Occipital lobe (tissue), 2 donors: Measurements from ENCODE around the gene DNM1L. TPM values are rescaled to one million over a fixed set of nuclear protein-coding genes. Genes with fewer than 3 reads are reported as not detected.
A peak's percentile ranks its signal among the peaks of the same experiment; 100 is the strongest.
"Not testable (repeated sequence)": the region's sequence is repeated elsewhere in the genome, so short reads cannot be mapped to it uniquely, and the experiment has no call there.

ENCODE experiments used
- DNase-seq: peaks from one replicate; lab custom pipeline; 2025; lab: John Stamatoyannopoulos, UW
- total RNA-seq: library from RNA; depleted of rRNA; stranded (reverse); fragments of >200 nt; gene quantifications from one replicate; pipeline ENCODE4 v1.2.3, GENCODE V29; 2014

The DNM1L gene
- total RNA-seq, 1 donor from 2014 or later, result 215 TPM

GRCh38 chr12:32697445-32697844, 18.3 kb downstream of the DNM1L start:
- no peak for DNase-seq

DNA sequence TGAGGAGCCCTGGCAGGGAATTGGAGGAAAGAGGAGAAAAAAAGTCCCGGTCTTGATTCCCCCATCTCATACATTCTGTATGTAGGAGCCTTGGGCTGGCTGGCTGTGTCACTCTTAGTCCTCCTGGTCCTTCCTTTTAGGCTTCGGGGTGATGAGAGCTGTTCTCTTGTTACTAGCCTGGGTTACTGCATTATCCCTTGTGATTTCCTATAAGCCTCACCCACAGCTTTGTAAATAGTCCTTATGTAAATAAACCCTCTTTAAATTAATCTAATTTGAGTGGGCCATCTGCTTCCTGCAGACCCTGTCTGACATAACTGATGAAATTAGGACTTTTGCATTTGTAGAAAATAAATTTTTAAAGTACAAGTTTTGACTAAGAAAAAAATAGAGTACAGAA, 19.2 kb downstream of the DNM1L start:
- DNase-seq, result no peak

- DNase-seq, result not testable (repeated sequence)
These were observed 20.3 kb downstream of the DNM1L start for GRCh38 chr12:32699437-32699836.

DNA sequence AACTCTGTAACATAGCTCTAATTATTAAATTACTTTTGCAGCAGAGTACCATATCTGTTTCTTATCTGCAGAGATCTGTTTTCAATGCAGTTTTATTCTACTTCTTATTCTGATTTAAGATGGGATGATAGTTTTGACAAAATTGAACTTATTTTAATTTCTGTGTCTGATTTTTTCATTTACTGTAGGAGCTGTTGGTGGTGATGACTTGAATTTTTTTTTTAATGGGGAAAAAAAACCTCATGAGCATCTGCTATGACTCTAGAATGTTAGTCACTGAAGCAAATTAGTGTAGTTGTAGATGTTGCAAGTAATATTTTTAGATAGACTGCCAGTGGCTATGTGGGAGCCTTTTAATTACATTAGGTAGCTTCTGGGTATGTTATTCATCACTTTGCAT, 23.4 kb downstream of the DNM1L start:
- no peak for DNase-seq

DNA sequence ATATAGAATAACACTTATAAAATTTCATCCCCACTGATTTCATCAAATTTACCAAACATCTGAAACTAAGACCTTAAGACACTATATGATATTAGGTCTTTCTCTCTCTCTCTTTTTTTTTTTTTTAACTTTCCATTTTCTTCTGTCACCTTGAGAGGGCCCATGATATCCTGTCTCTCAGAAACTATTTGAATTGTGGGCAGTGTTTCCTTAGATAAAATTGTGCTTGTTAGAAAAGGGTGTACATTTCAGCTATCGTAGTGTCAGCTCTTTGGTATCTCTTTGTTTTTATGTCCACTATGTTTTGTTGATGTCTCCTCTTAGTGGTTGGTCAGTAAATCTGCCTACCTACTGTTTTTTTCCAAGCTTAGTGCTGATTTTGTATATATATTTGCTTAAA, 23.8 kb downstream of the DNM1L start:
- no peak for DNase-seq

GRCh38 chr12:32705783-32706182, 26.7 kb downstream of the DNM1L start:
- DNase-seq, result no peak

GRCh38 chr12:32706335-32707024, 27.4 kb downstream of the DNM1L start:
- DNase-seq, result no peak

DNA sequence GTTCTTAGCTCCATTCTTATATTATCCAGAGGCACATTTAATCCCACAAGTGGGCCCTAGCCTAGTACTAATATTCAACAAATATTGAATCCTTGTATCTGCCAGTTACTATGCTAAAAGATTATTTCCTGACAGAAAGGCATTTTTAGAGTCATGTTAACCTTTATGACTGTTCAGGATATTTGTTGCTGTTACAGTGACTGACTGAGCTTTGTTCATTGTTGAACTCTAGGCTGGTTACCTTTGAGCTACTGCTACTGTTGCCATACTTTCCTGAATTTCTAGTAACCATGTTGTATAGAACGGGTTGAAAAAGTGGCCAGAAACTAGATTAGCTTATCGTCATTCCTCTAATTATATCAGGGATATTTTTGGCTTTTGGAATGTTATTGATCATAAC, 29.8 kb downstream of the DNM1L start:
- no peak for DNase-seq

GRCh38 chr12:32714772-32715171, 35.7 kb downstream of the DNM1L start:
- DNase-seq, result no peak

DNA sequence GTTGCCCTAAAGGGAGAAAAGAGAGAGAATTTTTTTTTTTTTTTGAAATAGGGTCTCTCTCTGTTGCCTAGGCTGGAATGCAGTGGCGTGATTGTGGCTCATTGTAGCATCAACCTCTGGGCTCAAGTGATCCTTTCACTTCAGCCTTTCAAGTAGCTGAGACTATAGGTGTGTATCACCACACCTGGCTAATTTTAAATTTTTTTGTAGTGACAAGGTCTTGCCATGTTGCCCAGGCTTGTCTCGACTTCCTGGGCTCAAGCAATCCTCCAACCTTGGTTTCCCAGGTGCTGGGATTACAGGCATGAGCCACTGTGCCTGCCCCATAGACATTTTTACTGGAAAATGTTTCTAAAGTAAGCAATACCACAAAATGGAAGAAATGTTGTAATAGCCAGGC, 39.8 kb downstream of the DNM1L start:
- DNase-seq, result no peak

- not testable (repeated sequence) for DNase-seq
These were observed 46.2 kb downstream of the DNM1L start for GRCh38 chr12:32725308-32725707.

GRCh38 chr12:32726286-32726685, 47.2 kb downstream of the DNM1L start:
- DNase-seq, result no peak

GRCh38 chr12:32727237-32727636, 48.1 kb downstream of the DNM1L start:
- no peak for DNase-seq

DNA sequence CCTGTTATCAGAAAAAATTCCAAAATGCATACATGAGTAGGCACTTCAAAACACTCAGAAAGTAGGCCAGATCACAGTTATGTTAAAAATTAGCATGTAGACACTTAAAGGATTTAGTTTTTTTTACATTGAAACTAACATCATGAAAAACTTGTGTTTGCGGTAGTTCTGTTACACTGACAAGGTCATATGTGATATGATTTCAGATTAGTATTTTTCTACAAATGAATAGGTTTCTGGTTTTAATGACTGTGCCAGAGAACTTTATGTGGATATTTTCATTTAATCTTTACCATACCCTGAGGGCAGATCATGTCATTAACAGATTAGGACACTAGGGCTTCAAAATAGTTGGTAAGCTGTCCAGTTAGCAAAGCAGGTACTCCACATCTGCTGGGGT, 55.9 kb downstream of the DNM1L start:
- DNase-seq, result no peak

DNA sequence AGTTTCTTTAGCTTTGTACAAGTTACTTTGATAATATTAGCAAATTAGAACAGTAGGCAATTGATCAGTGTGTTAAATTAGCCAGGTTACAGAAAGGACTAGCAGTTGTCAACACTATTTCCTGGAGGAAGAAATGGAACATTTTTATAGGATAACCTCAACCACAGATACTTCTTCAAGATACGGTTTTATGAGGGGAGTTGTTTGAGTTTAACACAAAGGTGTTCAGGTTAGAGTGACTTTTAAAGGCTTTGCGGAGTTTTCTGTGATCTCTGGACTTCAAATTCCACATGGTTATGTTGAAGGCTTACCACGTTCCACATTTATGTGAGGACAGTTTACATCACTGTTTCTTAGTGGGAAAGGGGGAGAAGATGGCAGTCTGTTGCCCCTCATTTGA, 57.3 kb downstream of the DNM1L start:
- no peak for DNase-seq

DNA sequence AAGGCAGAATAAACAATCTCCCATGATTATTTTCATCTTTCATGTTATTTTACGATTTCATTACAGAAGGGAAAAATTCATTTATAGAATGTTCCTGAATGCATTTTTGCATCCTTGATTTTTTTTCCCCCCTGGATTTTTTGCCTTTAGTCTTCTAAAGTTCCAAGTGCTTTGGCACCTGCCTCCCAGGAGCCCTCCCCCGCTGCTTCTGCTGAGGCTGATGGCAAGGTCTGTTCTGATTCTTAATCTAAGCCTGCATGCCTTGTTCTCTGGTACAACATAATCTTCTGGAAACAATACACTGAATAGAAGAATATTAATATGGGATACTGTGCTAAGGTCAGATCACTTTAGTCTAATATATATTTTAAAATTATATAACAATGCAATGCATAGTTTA, 58.6 kb downstream of the DNM1L start:
- no peak for DNase-seq

GRCh38 chr12:32739279-32739678, 60.2 kb downstream of the DNM1L start:
- no peak for DNase-seq

- no peak for DNase-seq
These were observed 63.0 kb downstream of the DNM1L start for GRCh38 chr12:32742133-32742532.

DNA sequence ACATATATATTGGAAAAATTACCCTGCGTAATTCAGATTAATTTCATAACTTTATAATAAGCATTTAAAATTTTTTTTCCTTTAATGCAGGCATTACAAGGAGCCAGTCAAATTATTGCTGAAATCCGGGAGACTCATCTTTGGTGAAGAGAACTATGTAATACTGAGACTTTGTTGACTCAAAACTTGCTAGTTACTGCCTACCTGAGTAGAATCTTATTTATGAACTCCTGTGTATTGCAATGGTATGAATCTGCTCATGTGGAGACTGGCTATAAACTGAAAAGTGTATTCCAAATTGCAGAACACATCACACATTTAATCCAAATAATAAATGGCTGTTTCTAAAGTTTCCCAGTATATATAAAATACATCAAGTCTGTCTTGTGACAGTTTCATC, 64.2 kb downstream of the DNM1L start:
- no peak for DNase-seq

DNA sequence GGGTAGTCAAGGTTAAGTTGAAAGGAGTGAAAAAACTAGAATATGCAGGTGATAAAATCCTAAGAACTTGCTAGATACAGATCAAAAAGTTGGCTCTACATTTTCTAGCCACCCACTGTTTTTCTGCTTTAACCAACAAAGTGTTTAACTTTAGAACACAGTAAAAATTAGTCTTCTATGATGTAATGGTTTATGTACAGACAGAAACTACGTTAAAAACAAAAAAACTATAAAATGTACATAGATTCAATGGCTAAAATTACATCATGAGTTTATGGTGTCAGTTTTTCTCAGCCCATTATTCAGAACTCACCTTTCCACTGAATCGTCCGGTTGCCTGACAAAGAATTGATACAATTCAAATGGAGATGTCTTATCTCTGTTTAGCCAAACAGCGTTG, 74.5 kb downstream of the DNM1L start:
- DNase-seq, result no peak

DNA sequence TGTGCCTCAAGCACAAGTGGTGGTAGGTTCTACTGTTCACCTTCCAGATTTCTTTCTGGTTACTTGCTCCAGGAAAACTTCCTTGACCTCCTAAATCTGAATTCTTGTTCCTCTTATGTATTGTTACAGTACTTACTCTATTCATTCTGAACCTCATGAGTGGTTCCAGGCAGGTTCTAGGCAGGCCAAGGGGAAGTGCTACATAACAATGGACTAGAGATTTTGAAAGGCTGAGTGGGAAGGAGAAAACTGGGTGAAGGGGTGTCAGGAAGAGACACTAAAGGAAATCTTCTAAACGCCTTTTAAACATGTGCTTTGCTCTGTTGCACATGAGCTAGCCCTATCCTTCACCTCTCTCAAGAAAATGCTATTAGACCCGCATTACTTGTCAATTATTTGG, 75.0 kb downstream of the DNM1L start:
- DNase-seq, result no peak

- peak; percentile 61 for DNase-seq
These were observed 76.1 kb downstream of the DNM1L start for GRCh38 chr12:32755051-32755653.

GRCh38 chr12:32755654-32756475, 76.8 kb downstream of the DNM1L start, which contains the start of gene YARS2:
Gene YARS2 (minus strand): TSS chr12:32755897. CDS start chr12:32755874, 23 bp downstream.
- DNase-seq, result peak; percentile 82
